Endothelial cell (in vitro differentiated cells): Measurements from ENCODE around the gene CHAF1B. TPM values are rescaled to one million over a fixed set of nuclear protein-coding genes. Genes with fewer than 3 reads are reported as not detected.

Experiments used
- DNase-seq: peaks from one replicate; pipeline ENCODE4 v3.0.0; 2021; ENCODE audit warnings: low spot score
- H3K27ac Mint-ChIP-seq: one replicate; pipeline ENCODE4 v1.8.0; 2021; ENCODE audit warnings: mixed read lengths, inconsistent platforms; ENCODE audit not compliant: unreplicated experiment
- H3K27me3 Mint-ChIP-seq: one replicate; pipeline ENCODE4 v1.8.0; 2021; ENCODE audit warnings: mild to moderate bottlenecking, moderate library complexity, mixed read lengths, inconsistent platforms; ENCODE audit not compliant: unreplicated experiment
- H3K36me3 Mint-ChIP-seq: one replicate; pipeline ENCODE4 v1.8.0; 2021; ENCODE audit warnings: mild to moderate bottlenecking, low read depth, mixed read lengths, inconsistent platforms; ENCODE audit not compliant: unreplicated experiment
- H3K4me1 Mint-ChIP-seq: one replicate; pipeline ENCODE4 v1.8.0; 2021; ENCODE audit warnings: mild to moderate bottlenecking, mixed read lengths, inconsistent platforms; ENCODE audit not compliant: unreplicated experiment
- H3K4me3 Mint-ChIP-seq: one replicate; pipeline ENCODE4 v1.8.0; 2021; ENCODE audit warnings: mild to moderate bottlenecking, mixed read lengths, inconsistent platforms; ENCODE audit not compliant: unreplicated experiment
- H3K9me3 Mint-ChIP-seq: one replicate; pipeline ENCODE4 v1.8.0; 2021; ENCODE audit warnings: mixed read lengths, inconsistent platforms; ENCODE audit not compliant: unreplicated experiment
- CTCF ChIP-seq: fragments of 200-600 bp; sonication (generic); IDR thresholded peaks from one replicate; pipeline ENCODE4 v1.5.0; 2021; ENCODE audit warnings: antibody characterized with exemption; ENCODE audit not compliant: unreplicated experiment
- total RNA-seq: library from RNA; stranded (reverse); fragmentation: NEBNext Ultra II Directional; extraction: Animal tissue kit (Norgen Biotek cat#: 25700); gene quantifications from one replicate; pipeline ENCODE4 v1.2.1, GENCODE V29; 2021; ENCODE audit not compliant: unreplicated experiment

CHAF1B gene
- total RNA-seq, 1 donor from 2014 or later, result 6.2 TPM

GRCh38 chr21:36459098-36459497 lies 73.9 kb downstream of the CHAF1B start:
- peaks cover 56% of the 10 kb centered on the region for H3K4me1 Mint-ChIP-seq
- H3K27ac Mint-ChIP-seq, result no peak overlapping the region
- no peak for TF ChIP-seq CTCF
- peaks cover 11% of the 10 kb centered on the region for H3K27me3 Mint-ChIP-seq
- H3K36me3 Mint-ChIP-seq, result peaks cover 3% of the 10 kb centered on the region
- no peaks in the 10 kb centered on the region for H3K9me3 Mint-ChIP-seq
- DNase-seq, result no peak
- H3K4me3 Mint-ChIP-seq, result no peak overlapping the region

- Mint-ChIP-seq H3K4me1 (peaks cover 51% of the 10 kb centered on the region), H3K27me3 (peaks cover 15% of the 10 kb centered on the region), H3K9me3 (no peaks in the 10 kb centered on the region), H3K27ac (peak overlapping the region; percentile 84), H3K4me3 (peak overlapping the region; percentile 4), H3K36me3 (peaks cover 4% of the 10 kb centered on the region)
- no peak for DNase-seq
- TF ChIP-seq CTCF, result no peak
Measured at GRCh38 chr21:36460866-36461265, 75.7 kb downstream of the CHAF1B start.

GRCh38 chr21:36461277-36461917 lies 76.2 kb downstream of the CHAF1B start:
- H3K36me3 Mint-ChIP-seq, result peaks cover 4% of the 10 kb centered on the region
- peaks cover 13% of the 10 kb centered on the region for H3K27me3 Mint-ChIP-seq
- H3K9me3 Mint-ChIP-seq, result no peaks in the 10 kb centered on the region
- no peak for DNase-seq
- peaks cover 46% of the 10 kb centered on the region for H3K4me1 Mint-ChIP-seq
- H3K27ac Mint-ChIP-seq, result no peak overlapping the region
- H3K4me3 Mint-ChIP-seq, result no peak overlapping the region
- no peak for TF ChIP-seq CTCF

GRCh38 chr21:36461918-36462486 lies 76.8 kb downstream of the CHAF1B start:
- peak overlapping the region; percentile 18 for H3K27ac Mint-ChIP-seq
- H3K4me3 Mint-ChIP-seq, result no peak overlapping the region
- H3K9me3 Mint-ChIP-seq, result no peaks in the 10 kb centered on the region
- peaks cover 42% of the 10 kb centered on the region for H3K4me1 Mint-ChIP-seq
- H3K27me3 Mint-ChIP-seq, result peaks cover 13% of the 10 kb centered on the region
- peaks cover 4% of the 10 kb centered on the region for H3K36me3 Mint-ChIP-seq
- no peak for DNase-seq
- TF ChIP-seq CTCF, result no peak

- no peaks in the 10 kb centered on the region for H3K9me3 Mint-ChIP-seq
- peaks cover 13% of the 10 kb centered on the region for H3K27me3 Mint-ChIP-seq
- peaks cover 37% of the 10 kb centered on the region for H3K4me1 Mint-ChIP-seq
- TF ChIP-seq CTCF, result no peak
- no peak overlapping the region for H3K27ac Mint-ChIP-seq
- no peak for DNase-seq
- H3K4me3 Mint-ChIP-seq, result no peak overlapping the region
- peaks cover 4% of the 10 kb centered on the region for H3K36me3 Mint-ChIP-seq
Measured at GRCh38 chr21:36463204-36463603, 78.0 kb downstream of the CHAF1B start.
